RPMI7951 (cell line): ENCODE data around the gene FAM241A. TPM values are rescaled to one million over a fixed set of nuclear protein-coding genes. Genes with fewer than 3 reads are reported as not detected.

Experiments used
- DNase-seq: peaks from one replicate; pipeline ENCODE4 v3.0.0-alpha.2; 2012; ENCODE audit warnings: low read depth
- total RNA-seq: library from RNA; depleted of rRNA; stranded (reverse); fragments of >200 nt; shearing (Covaris generic); gene quantifications from 2 replicates; pipeline ENCODE4 v1.2.3, GENCODE V29; 2014; rRNA removed

FAM241A gene
- total RNA-seq, 1 experiment from 2014 or later = 4.4 TPM

GRCh38 chr4:112214390-112215264 is 69.4 kb downstream of the FAM241A start:
- peak; percentile 41 for DNase-seq

GRCh38 chr4:112219826-112220366 is 74.6 kb downstream of the FAM241A start:
- DNase-seq = no peak

- DNase-seq = no peak
These were observed 77.1 kb downstream of the FAM241A start for GRCh38 chr4:112222219-112222955.

- no peak for DNase-seq
These were observed 79.9 kb downstream of the FAM241A start for GRCh38 chr4:112225157-112225556.

DNA sequence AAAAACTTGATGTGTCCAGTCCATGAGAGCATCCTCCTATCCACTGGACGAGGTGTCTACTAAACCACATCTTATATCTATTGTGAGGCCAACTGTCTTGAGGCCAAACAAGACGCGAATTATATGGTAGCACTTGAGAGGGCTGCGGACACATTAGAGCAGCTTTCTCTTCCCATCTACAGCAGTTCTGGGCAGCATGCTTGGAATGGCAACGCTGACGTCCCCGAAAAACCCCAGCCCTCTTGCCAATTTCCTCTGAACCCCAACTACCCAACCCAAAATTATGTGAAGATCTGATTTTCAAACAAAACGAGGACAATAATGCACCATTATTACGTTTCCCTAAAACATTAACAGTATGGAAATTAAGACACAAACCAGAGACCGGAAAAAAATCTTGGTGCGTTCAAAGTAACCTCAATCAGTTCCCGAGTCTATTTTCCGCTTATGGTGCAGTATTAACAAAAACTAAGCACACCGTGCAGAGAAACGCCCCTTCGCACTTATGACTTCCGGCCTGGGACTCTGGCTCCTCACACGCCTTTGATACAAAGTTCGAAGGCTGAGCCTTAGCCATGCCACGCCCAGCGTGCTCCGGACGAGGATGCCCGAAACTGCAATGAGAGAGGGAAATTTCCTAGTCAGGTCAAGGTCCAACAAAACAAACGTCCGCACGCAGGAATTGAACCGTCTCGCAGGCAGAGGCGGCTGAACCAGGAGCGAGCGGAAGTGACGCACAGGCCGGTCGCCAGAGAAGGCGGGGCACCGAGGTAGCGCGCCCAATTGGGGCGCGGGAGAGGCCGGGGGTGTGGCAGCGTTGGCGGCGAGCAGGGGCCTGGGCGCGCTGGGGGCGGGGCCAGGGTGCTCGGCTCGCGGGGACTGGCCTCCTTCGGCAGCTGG is 85.9 kb downstream of the FAM241A start:
- DNase-seq = peak; percentile 94

DNA sequence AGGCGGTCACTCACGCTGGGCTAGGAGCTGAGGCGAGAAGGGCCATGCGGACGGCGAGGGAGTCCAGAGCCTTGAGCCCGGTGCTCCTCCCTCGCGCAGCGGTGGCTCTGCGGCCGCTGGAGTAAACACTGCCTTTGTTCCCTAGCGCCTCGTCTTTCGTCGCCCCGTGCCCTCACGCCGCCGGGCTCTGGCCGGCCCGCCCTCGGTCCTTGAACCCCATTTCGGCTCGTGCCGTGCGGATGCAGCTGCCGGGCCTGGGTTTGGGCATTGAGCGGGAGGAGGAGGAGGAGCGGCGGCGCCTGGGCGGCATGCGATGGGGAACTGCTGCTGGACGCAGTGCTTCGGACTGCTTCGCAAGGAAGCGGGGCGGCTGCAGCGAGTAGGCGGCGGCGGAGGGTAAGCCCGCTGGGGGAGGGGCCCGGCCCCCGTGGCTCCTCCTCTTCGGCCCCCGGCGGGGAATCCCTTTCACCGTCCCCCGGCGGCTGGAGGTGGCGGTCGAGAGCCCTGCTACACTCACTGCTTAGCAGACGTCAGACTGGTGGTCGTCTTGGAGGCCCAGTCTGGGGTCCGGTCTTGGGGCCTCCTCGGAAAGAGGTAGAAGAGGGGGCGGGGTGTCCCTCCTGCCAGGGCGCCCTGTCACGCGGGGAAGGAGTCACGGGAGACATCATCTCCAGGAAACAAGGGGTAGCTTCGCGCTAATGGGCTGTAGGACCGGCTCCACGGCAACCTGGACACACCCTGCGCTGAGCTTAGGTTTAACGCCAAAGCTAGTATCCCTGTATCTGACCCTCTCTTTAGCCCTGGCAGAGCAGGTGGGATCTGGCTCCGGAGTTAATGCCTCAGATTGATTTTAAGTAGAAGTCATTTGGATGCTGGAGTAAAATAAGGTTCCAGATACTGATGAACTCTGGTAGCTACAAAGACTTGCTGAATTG is 86.8 kb downstream of the FAM241A start, which contains the start of gene AP1AR:
TSS of gene AP1AR (plus strand) at position 9 of the 935 bp plus-strand sequence. CDS start at position 314, 305 bp downstream.
- peak; percentile 73 for DNase-seq

- peak; percentile 73 for DNase-seq
These were observed 89.8 kb downstream of the FAM241A start for GRCh38 chr4:112234952-112235609.

DNA sequence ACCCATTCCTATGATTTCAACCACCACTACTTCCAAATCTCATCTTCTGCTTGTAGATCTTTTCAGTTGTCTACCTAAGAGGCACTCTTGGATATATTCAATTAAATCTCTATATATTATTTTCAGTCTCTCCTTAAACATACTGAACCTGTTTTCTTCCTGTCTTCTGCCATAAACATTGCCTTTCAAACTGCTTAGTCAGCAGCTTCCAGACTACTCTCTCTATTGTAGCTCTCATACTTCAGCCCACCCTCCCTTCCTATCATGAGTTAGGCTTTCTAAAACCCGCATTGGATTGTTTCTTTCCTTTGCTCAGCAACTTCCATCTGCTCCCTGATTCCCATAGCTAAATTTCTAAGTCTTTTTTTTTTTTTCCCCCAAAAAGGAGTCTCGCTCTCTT is 90.8 kb downstream of the FAM241A start:
- no peak for DNase-seq

DNA sequence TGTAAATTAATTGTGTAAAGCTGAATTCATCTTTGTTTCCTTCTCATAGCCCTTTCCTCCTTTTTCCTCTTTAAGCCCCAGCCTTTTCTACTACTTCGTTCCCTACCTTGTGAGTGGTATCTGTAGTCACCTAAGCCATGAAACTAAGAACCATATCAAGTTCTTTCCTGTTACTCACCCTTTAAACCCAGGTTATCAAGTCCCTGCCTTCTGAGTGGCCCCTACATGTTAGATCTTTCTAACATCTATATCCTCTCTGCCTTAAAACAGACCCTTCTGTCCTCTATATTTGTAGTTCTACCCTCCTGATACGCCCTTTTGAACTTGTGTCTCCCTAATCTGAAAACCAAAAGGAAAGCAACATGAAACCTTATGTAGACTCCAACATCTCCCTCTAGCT is 93.6 kb downstream of the FAM241A start:
- no peak for DNase-seq

Other genes starting within 250 kb of the FAM241A start
- 15.0 and 16.2 TPM in 2 replicates for gene AP1AR, start 86.3 kb downstream of the FAM241A start, total RNA-seq
- 8.7 and 20.9 TPM in 2 replicates for gene TIFA, start 140.4 kb downstream of the FAM241A start, total RNA-seq
- 6.9 and 8.5 TPM in 2 replicates for gene ALPK1, start 151.9 kb downstream of the FAM241A start, total RNA-seq